C4-2B (cell line): ENCODE results near the gene MRPL45.

Source experiments
- ZFX ChIP-seq: fragments of 450-650 bp; IDR thresholded peaks from 2 replicates; pipeline ENCODE4 v1.6.1; 2017
- TF ChIP-seq, protein P1 (sequence below): fragments of 450-650 bp; conservative IDR thresholded peaks from 2 replicates; pipeline ENCODE4 v1.5.1; 2017; ENCODE audit warnings: mild to moderate bottlenecking

GRCh38 chr17:38338053-38338452, 41.1 kb downstream of the MRPL45 start:
- TF ChIP-seq, protein P1, sequence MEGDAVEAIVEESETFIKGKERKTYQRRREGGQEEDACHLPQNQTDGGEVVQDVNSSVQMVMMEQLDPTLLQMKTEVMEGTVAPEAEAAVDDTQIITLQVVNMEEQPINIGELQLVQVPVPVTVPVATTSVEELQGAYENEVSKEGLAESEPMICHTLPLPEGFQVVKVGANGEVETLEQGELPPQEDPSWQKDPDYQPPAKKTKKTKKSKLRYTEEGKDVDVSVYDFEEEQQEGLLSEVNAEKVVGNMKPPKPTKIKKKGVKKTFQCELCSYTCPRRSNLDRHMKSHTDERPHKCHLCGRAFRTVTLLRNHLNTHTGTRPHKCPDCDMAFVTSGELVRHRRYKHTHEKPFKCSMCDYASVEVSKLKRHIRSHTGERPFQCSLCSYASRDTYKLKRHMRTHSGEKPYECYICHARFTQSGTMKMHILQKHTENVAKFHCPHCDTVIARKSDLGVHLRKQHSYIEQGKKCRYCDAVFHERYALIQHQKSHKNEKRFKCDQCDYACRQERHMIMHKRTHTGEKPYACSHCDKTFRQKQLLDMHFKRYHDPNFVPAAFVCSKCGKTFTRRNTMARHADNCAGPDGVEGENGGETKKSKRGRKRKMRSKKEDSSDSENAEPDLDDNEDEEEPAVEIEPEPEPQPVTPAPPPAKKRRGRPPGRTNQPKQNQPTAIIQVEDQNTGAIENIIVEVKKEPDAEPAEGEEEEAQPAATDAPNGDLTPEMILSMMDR, result no peak
- no peak for TF ChIP-seq ZFX
